GM21515 (cell line): Measurements from ENCODE around the gene IFT74.
"Not testable (repeated sequence)": the region's sequence is repeated elsewhere in the genome, so short reads cannot be mapped to it uniquely, and the experiment has no call there.

Source experiments
- ATAC-seq: cut with Tn5 transposase; IDR thresholded peaks from one replicate; pipeline ENCODE4 v1.9.1; 2021; ENCODE audit not compliant: unreplicated experiment

The IFT74 gene

GRCh38 chr9:27065288-27065687, 109.1 kb downstream of the IFT74 start:
- ATAC-seq: no peak

- no peak for ATAC-seq
These were observed 117.9 kb downstream of the IFT74 start for GRCh38 chr9:27073841-27074728.

GRCh38 chr9:27078685-27079084, 122.5 kb downstream of the IFT74 start:
- ATAC-seq: no peak

- no peak for ATAC-seq
These were observed 129.2 kb downstream of the IFT74 start for GRCh38 chr9:27085456-27085855.

- no peak for ATAC-seq
These were observed 130.8 kb downstream of the IFT74 start for GRCh38 chr9:27086818-27087680.

GRCh38 chr9:27088981-27089380, 132.8 kb downstream of the IFT74 start:
- ATAC-seq: no peak

GRCh38 chr9:27089706-27090105, 133.5 kb downstream of the IFT74 start:
- no peak for ATAC-seq

- no peak for ATAC-seq
These were observed 134.0 kb downstream of the IFT74 start for GRCh38 chr9:27090231-27090630.

- ATAC-seq: no peak
These were observed 134.5 kb downstream of the IFT74 start for GRCh38 chr9:27090711-27091110.

- ATAC-seq: not testable (repeated sequence)
These were observed 136.3 kb downstream of the IFT74 start for GRCh38 chr9:27092496-27092895.

GRCh38 chr9:27093384-27094067, 137.3 kb downstream of the IFT74 start:
- not testable (repeated sequence) for ATAC-seq

- no peak for ATAC-seq
These were observed 138.6 kb downstream of the IFT74 start for GRCh38 chr9:27094640-27095298.

- no peak for ATAC-seq
These were observed 151.0 kb downstream of the IFT74 start for GRCh38 chr9:27107241-27107640.

GRCh38 chr9:27108981-27109541, 152.8 kb downstream of the IFT74 start, which contains the start of gene TEK:
TSS of gene TEK (plus strand) at chr9:27109225. CDS start at chr9:27109591, 366 bp downstream.
- no peak for ATAC-seq

- ATAC-seq: no peak
These were observed 153.4 kb downstream of the IFT74 start for GRCh38 chr9:27109621-27110020.

GRCh38 chr9:27110181-27110580, 154.0 kb downstream of the IFT74 start:
- no peak for ATAC-seq

- no peak for ATAC-seq
These were observed 156.0 kb downstream of the IFT74 start for GRCh38 chr9:27112235-27112634.
